Endothelial cell of umbilical vein (primary cell): ENCODE results near the gene SESN1. TPM values are rescaled to one million over a fixed set of nuclear protein-coding genes. Genes with fewer than 3 reads are reported as not detected.

ENCODE experiments used
- BruUV-seq: library from RNA; stranded (reverse); fragments of 400-500 nt; replicated peaks from 2 replicates; lab custom pipeline; 2021; lab: Mats Ljungman, UMichigan
- CTCF ChIA-PET: fragments of 300-600, 350-600 bp; sonication (Branson Sonifier 250); formaldehyde crosslinking; loops from one replicate; lab custom pipeline; 2021; ENCODE audit warnings: antibody characterized with exemption, inconsistent platforms; lab: Charles Lee
- POLR2A ChIA-PET: fragments of 300-600, 350-600 bp; sonication (Branson Sonifier 250); formaldehyde crosslinking; loops from one replicate; lab custom pipeline; 2021; ENCODE audit warnings: antibody characterized with exemption, inconsistent platforms; lab: Charles Lee
- DNase-seq: peaks from one replicate; pipeline ENCODE4 v3.0.0-alpha.2; 2011; ENCODE audit warnings: low read depth, low spot score
- FAIRE-seq: peaks from 2 replicates; lab custom pipeline; 2011; peaks lifted over from hg19 to GRCh38; lab: Jason Lieb, UNC
- H2AFZ ChIP-seq: 2 replicates; pipeline ENCODE4 v1.6.0; 2012; ENCODE audit warnings: low read depth, low read length, control low read depth, inconsistent platforms
- H3K27ac ChIP-seq: 2 replicates; pipeline ENCODE4 v1.5.1; 2011; ENCODE audit warnings: low read depth, mild to moderate bottlenecking, control low read depth, low read length, moderate library complexity; ENCODE audit not compliant: insufficient read depth
- H3K27me3 ChIP-seq, 2 experiments: 2 replicates each; pipeline versions ENCODE4 v1.6.0 to v1.6.1; 2011; ENCODE audit warnings: low read length in 2 of 2, mixed read lengths in 1 of 2; ENCODE audit not compliant: control insufficient read depth in 2 of 2, insufficient read depth in 2 of 2
- H3K36me3 ChIP-seq, 2 experiments: 2 replicates in 1 of 2; 3 replicates in 1 of 2; pipeline ENCODE4 v1.5.1; 2011; ENCODE audit warnings: low read length in 2 of 2, mild to moderate bottlenecking in 1 of 2, moderate library complexity in 1 of 2; ENCODE audit not compliant: control insufficient read depth in 2 of 2, insufficient read depth in 2 of 2; ENCODE audit errors: extremely low read depth in 1 of 2
- H3K4me1 ChIP-seq: 3 replicates; pipeline ENCODE4 v1.5.1; 2011; ENCODE audit warnings: mild to moderate bottlenecking, low read length; ENCODE audit not compliant: control insufficient read depth, insufficient read depth; ENCODE audit errors: extremely low read depth
- H3K4me2 ChIP-seq: 2 replicates; pipeline ENCODE4 v1.6.1; 2011; ENCODE audit warnings: low read length, control low read depth, mixed read lengths; ENCODE audit not compliant: insufficient read depth
- H3K4me3 ChIP-seq, 3 experiments: fragments of 200-600 bp in 1 of 3; sonication (generic), shearing (Covaris generic) in 1 of 3; replicated peaks in 1 of 3; 2 replicates each; pipeline ENCODE4 v1.5.1; 2011 to 2016; ENCODE audit warnings: control low read depth in 3 of 3, low read length in 3 of 3, mild to moderate bottlenecking in 2 of 3, inconsistent platforms in 1 of 3, low read depth in 1 of 3, moderate library complexity in 1 of 3; ENCODE audit not compliant: insufficient read depth in 1 of 3
- H3K79me2 ChIP-seq: 2 replicates; pipeline ENCODE4 v1.6.0; 2012; ENCODE audit warnings: low read length, inconsistent platforms; ENCODE audit not compliant: control insufficient read depth, insufficient read depth
- H3K9ac ChIP-seq: replicated peaks from 2 replicates; pipeline ENCODE3; 2011; ENCODE audit warnings: low read length, control low read depth; ENCODE audit not compliant: insufficient read depth; ENCODE audit errors: extremely low read depth
- H3K9me1 ChIP-seq: replicated peaks from 3 replicates; pipeline ENCODE4 v1.6.0; 2011; ENCODE audit warnings: mild to moderate bottlenecking, low read length; ENCODE audit not compliant: control insufficient read depth, insufficient read depth; ENCODE audit errors: extremely low read depth
- H3K9me3 ChIP-seq: replicated peaks from 2 replicates; pipeline ENCODE4 v1.5.1; 2012; ENCODE audit warnings: low read length, inconsistent platforms; ENCODE audit not compliant: control insufficient read depth, insufficient read depth
- H4K20me1 ChIP-seq: replicated peaks from 2 replicates; pipeline ENCODE3; 2011; ENCODE audit warnings: mild to moderate bottlenecking, low read length; ENCODE audit not compliant: control insufficient read depth, insufficient read depth; ENCODE audit errors: extremely low read depth
- JUN ChIP-seq: IDR thresholded peaks from 2 replicates; pipeline ENCODE4 v1.6.1; 2011; ENCODE audit warnings: borderline replicate concordance, low read depth; ENCODE audit not compliant: insufficient read length, insufficient read depth
- POLR2AphosphoS5 ChIP-seq: IDR thresholded peaks from 2 replicates; pipeline ENCODE4 v1.6.1; 2012; ENCODE audit warnings: low read depth, mild to moderate bottlenecking, control low read depth, low read length, moderate library complexity; ENCODE audit not compliant: insufficient read depth
- dilution Hi-C: fragments of 300-500 bp; cut with MboI; formaldehyde crosslinking; loops from one replicate; pipeline ENCODE4 v1.15.0; 2019; ENCODE audit warnings: low sequenced_read_pairs; ENCODE audit not compliant: extremely low pct_ligation_motif_present
- intact Hi-C: fragments of 100-400 bp; cut with micrococcal nuclease; formaldehyde crosslinking; loops from one replicate; pipeline ENCODE4 v1.10.0; 2022
- polyA plus RNA-seq, 4 experiments: library from polyadenylated mRNA; depleted of rRNA in 3 of 4; stranded (reverse) in 3 of 4; unstranded in 1 of 4; fragments of >200 nt; gene quantifications; 2 replicates each; pipeline versions ENCODE4 v1.2.1 to v1.2.3, GENCODE V29; 2011 to 2012; ENCODE audit warnings: missing spikeins in 1 of 4
- total RNA-seq: library from RNA; stranded (reverse); gene quantifications from 2 replicates; pipeline ENCODE4 v1.2.3, GENCODE V29; 2021
- TF ChIP-seq, protein P1 (sequence below): IDR thresholded peaks from 2 replicates; pipeline ENCODE4 v1.6.1; 2011; ENCODE audit not compliant: insufficient read depth, insufficient read length
- TF ChIP-seq, protein P2 (sequence below), 2 donors: IDR thresholded peaks; 1 replicate in 1 of 2; 2 replicates in 1 of 2; pipeline ENCODE4 v1.5.1; 2011; ENCODE audit warnings: low read length in 2 of 2, mild to moderate bottlenecking in 2 of 2, moderate library complexity in 2 of 2, control low read depth in 1 of 2, inconsistent platforms in 1 of 2, low read depth in 1 of 2; ENCODE audit not compliant: insufficient read depth in 1 of 2; ENCODE audit errors: extremely low read depth in 1 of 2

The SESN1 gene
- total and polyA plus RNA-seq, 2 donors (not counting 3 experiments of a cell fraction or from before 2014, with no cell fraction given) = 7.1 to 15.6 TPM

DNA sequence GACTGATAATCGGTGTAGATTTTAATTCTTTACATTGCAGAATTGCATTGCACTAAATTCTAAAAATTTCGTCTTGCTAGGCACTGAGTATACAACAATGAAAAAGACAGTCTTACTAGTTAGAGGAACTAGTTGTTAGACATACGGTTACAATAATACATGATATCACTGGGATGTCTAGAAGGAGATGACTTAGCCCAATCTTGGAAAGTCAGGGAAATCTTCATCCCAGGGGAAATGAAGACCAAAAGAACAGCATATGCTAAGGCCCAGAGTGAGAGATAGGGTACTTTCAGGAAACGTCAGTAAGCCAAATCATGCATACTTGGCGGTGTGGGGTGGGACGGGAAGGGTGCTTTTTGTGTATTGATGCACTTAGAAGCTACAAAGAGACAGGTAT, 1.6 kb upstream of the SESN1 start:
- H3K4me2 ChIP-seq = peak overlapping the region; percentile 97
- ChIA-PET POLR2A (interaction anchor here (0.6 kb wide), 1 partner anchor 359 kb away, joined by 5 read pairs; no protein-coding TSS in a partner anchor), CTCF (no interaction called here)
- dilution Hi-C loops = no loop called here
- no TSS peak for BruUV-seq
- no peak overlapping the region for H3K27ac ChIP-seq
- H3K4me1 ChIP-seq = peaks cover 27% of the 10 kb centered on the region
- H3K9me3 ChIP-seq = no peaks in the 10 kb centered on the region
- peak overlapping the region; percentile 93 for H2AFZ ChIP-seq
- TF ChIP-seq, protein P1, sequence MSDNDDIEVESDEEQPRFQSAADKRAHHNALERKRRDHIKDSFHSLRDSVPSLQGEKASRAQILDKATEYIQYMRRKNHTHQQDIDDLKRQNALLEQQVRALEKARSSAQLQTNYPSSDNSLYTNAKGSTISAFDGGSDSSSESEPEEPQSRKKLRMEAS = no peak
- TF ChIP-seq, protein P2, sequence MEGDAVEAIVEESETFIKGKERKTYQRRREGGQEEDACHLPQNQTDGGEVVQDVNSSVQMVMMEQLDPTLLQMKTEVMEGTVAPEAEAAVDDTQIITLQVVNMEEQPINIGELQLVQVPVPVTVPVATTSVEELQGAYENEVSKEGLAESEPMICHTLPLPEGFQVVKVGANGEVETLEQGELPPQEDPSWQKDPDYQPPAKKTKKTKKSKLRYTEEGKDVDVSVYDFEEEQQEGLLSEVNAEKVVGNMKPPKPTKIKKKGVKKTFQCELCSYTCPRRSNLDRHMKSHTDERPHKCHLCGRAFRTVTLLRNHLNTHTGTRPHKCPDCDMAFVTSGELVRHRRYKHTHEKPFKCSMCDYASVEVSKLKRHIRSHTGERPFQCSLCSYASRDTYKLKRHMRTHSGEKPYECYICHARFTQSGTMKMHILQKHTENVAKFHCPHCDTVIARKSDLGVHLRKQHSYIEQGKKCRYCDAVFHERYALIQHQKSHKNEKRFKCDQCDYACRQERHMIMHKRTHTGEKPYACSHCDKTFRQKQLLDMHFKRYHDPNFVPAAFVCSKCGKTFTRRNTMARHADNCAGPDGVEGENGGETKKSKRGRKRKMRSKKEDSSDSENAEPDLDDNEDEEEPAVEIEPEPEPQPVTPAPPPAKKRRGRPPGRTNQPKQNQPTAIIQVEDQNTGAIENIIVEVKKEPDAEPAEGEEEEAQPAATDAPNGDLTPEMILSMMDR (IDR thresholded peaks at IDR 0.05; ENCODE audit: extremely low read depth in 1 of 2, insufficient read depth in 1 of 2, low read depth in 1 of 2, low read length in 2 of 2) = no peak
- no peaks in the 10 kb centered on the region for H3K9me1 ChIP-seq
- H4K20me1 ChIP-seq = no peaks in the 10 kb centered on the region
- peaks cover 49% of the 10 kb centered on the region for H3K79me2 ChIP-seq
- H3K36me3 ChIP-seq = no peaks in the 10 kb centered on the region
- peak overlapping the region; percentile 94 for H3K9ac ChIP-seq
- H3K4me3 ChIP-seq = peak overlapping the region; percentile 68 to 94 (median 84)
- intact Hi-C loops = loop anchor here (10.0 kb wide), 2 partner anchors 841 to 1859 kb away; partner anchors contain the start of gene GTF3C6
- DNase-seq (no peak), FAIRE-seq (no peak)
- no peaks in the 10 kb centered on the region for H3K27me3 ChIP-seq

DNA sequence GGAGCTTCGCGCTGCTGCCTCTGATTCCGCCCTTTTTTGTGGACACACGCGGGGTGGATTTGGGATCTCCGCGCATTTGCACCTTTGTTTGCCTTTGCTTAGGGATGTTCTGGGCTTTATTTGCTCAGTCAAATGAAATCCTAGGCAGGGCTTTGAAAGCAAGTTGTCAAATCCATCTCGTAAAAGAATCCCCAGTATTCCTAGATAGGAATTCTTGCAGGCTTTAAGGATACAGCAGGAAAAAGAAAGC, 1.1 kb upstream of the SESN1 start:
- no peaks in the 10 kb centered on the region for H3K36me3 ChIP-seq
- H3K9ac ChIP-seq = peak overlapping the region; percentile 94
- CTCF ChIA-PET = interaction anchor here (3.1 kb wide), 1 partner anchor 203 kb away, joined by 12 read pairs; no protein-coding TSS in a partner anchor
- peak; percentile 8 for FAIRE-seq
- peak overlapping the region; percentile 97 for H3K4me2 ChIP-seq
- H4K20me1 ChIP-seq = no peaks in the 10 kb centered on the region
- dilution Hi-C loops (no loop called here), intact Hi-C loops (loop anchor here (1.0 to 10.0 kb wide), 6 partner anchors 86 to 1859 kb away; partner anchors contain the start of genes CD164, GTF3C6, PPIL6 and SEC63)
- peak overlapping the region; percentile 93 for H2AFZ ChIP-seq
- peak overlapping the region; percentile 68 to 94 (median 84) for H3K4me3 ChIP-seq
- TF ChIP-seq POLR2AphosphoS5 (no peak), JUN (no peak)
- H3K9me3 ChIP-seq = no peaks in the 10 kb centered on the region
- POLR2A ChIA-PET = no interaction called here
- BruUV-seq = no TSS peak
- no peaks in the 10 kb centered on the region for H3K9me1 ChIP-seq
- H3K27ac ChIP-seq = peak overlapping the region; percentile 92
- no peak for DNase-seq
- peaks cover 49% of the 10 kb centered on the region for H3K79me2 ChIP-seq
- peaks cover 27% of the 10 kb centered on the region for H3K4me1 ChIP-seq
- H3K27me3 ChIP-seq = no peaks in the 10 kb centered on the region
